Psoas muscle (tissue), 8 donors: ENCODE data around the gene ARHGAP24. TPM values are rescaled to one million over a fixed set of nuclear protein-coding genes. Genes with fewer than 3 reads are reported as not detected.

Experiments
- ATAC-seq, 4 donors: fragments of 200-7000 bp; cut with Tn5 transposase; one replicate each; pipeline ENCODE4 v1.9.1; 2020; ENCODE audit warnings: moderate library complexity in 3 of 4, mild to moderate bottlenecking in 2 of 4
- DNase-seq, 2 donors: peaks; one replicate each; pipeline ENCODE4 v3.0.0-alpha.2; 2020
- H3K27ac ChIP-seq: fragments of 200-600 bp; one replicate; pipeline ENCODE4 v1.8.0; 2022
- H3K27me3 ChIP-seq, 3 donors: fragments of 200-600 bp in 1 of 3; one replicate each; pipeline versions ENCODE4 v1.6.1 to v1.8.0; 2013 to 2022; ENCODE audit warnings: low read length in 2 of 3, mild to moderate bottlenecking in 2 of 3, moderate library complexity in 1 of 3; ENCODE audit not compliant: insufficient read depth in 3 of 3
- H3K36me3 ChIP-seq, 2 donors: fragments of 200-600 bp in 1 of 2; one replicate each; pipeline versions ENCODE4 v1.6.1 to v1.8.0; 2013 to 2022; ENCODE audit warnings: low read depth in 1 of 2, mild to moderate bottlenecking in 1 of 2, moderate library complexity in 1 of 2; ENCODE audit not compliant: insufficient read depth in 1 of 2
- H3K4me1 ChIP-seq: fragments of 200-600 bp; one replicate; pipeline ENCODE4 v1.8.0; 2022
- H3K4me3 ChIP-seq: fragments of 200-600 bp; one replicate; pipeline ENCODE4 v1.8.0; 2022; ENCODE audit warnings: mild to moderate bottlenecking
- H3K9me3 ChIP-seq: fragments of 200-600 bp; one replicate; pipeline ENCODE4 v1.8.0; 2022
- WGBS, 3 donors: extraction: QIAGEN DNeasy Blood & Tissue Kit; methylation state at CpG; one replicate each; pipeline versions ENCODE4 v1.1.6 to v1.1.7; 2013; 5-methylcytosine and 5-hydroxymethylcytosine counted together
- intact Hi-C, 2 donors: fragments of 100-400 bp; cut with DNase I; formaldehyde crosslinking; loops; one replicate each; pipeline versions ENCODE4 v1.11.0 to v1.14.2; 2022
- polyA plus RNA-seq, 3 donors: library from polyadenylated mRNA; stranded (reverse); fragments of 200-250 nt; gene quantifications; one replicate each; pipeline ENCODE4 v1.2.3, GENCODE V29; 2013
- total RNA-seq, 4 donors: library from RNA; stranded (reverse); fragmentation: NEBNext Ultra II Directional in 2 of 4; extraction: Animal tissue kit (Norgen Biotek cat#: 25700) in 2 of 4; gene quantifications; one replicate each; pipeline versions ENCODE4 v1.2.1 to v1.2.4, GENCODE V29; 2021 to 2023
- TF ChIP-seq, protein P1 (sequence below): fragments of 200-600 bp; IDR thresholded peaks from one replicate; pipeline ENCODE4 v1.8.0; 2022; ENCODE audit warnings: antibody characterized with exemption
- donor health status: healthy with polysubstance abuse.
- donor health status: DM: no; HTN: no; CAD: no; lungs with moderate emphysema.
- donor health status: Bipolar disorder and iron deficiency.
- donor health status: healthy.
- donor health status: DM: yes; HTN: yes; CAD: no.
- donor health status: DM: no; HTN: no; CAD: no.
- donor health status: DM: no; HTN: no; CAD: no.
- donor health status: DM: yes; HTN: yes; CAD: no.

Gene ARHGAP24
- total and polyA plus RNA-seq, 7 donors: 2.3 to 25.7 (median 4.6) TPM

DNA sequence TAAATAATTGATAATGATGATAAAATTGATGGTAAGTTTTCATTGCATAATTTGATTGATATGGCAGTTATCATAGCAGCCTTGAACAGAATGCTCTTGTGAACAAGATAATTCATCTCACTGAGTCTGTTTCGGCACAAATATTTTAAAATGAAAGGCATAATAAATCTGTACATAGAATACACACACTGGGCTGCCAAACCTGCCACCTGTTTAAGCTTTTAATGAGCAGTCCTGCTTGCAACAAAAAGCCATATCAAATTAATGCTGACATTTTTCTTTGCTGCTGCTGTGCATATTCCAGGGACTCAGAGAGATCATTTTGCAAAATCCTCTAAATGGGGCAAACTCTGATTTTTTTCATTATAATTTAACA is 201.1 kb downstream of the ARHGAP24 start:
- ATAC-seq (no peak), DNase-seq (no peak)
- WGBS, 3 donors: 28 to 46% (median 33%) methylated on average over 1 of the region's 1 CpG
- Histone ChIP-seq H3K27ac (no peak overlapping the region), H3K36me3 (no peaks in the 10 kb centered on the region), H3K4me1 (no peaks in the 10 kb centered on the region), H3K9me3 (no peaks in the 10 kb centered on the region), H3K27me3 (no peaks in the 10 kb centered on the region), H3K4me3 (no peak overlapping the region)
- intact Hi-C loops: no loop called here
- TF ChIP-seq, protein P1, sequence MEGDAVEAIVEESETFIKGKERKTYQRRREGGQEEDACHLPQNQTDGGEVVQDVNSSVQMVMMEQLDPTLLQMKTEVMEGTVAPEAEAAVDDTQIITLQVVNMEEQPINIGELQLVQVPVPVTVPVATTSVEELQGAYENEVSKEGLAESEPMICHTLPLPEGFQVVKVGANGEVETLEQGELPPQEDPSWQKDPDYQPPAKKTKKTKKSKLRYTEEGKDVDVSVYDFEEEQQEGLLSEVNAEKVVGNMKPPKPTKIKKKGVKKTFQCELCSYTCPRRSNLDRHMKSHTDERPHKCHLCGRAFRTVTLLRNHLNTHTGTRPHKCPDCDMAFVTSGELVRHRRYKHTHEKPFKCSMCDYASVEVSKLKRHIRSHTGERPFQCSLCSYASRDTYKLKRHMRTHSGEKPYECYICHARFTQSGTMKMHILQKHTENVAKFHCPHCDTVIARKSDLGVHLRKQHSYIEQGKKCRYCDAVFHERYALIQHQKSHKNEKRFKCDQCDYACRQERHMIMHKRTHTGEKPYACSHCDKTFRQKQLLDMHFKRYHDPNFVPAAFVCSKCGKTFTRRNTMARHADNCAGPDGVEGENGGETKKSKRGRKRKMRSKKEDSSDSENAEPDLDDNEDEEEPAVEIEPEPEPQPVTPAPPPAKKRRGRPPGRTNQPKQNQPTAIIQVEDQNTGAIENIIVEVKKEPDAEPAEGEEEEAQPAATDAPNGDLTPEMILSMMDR: no peak

DNA sequence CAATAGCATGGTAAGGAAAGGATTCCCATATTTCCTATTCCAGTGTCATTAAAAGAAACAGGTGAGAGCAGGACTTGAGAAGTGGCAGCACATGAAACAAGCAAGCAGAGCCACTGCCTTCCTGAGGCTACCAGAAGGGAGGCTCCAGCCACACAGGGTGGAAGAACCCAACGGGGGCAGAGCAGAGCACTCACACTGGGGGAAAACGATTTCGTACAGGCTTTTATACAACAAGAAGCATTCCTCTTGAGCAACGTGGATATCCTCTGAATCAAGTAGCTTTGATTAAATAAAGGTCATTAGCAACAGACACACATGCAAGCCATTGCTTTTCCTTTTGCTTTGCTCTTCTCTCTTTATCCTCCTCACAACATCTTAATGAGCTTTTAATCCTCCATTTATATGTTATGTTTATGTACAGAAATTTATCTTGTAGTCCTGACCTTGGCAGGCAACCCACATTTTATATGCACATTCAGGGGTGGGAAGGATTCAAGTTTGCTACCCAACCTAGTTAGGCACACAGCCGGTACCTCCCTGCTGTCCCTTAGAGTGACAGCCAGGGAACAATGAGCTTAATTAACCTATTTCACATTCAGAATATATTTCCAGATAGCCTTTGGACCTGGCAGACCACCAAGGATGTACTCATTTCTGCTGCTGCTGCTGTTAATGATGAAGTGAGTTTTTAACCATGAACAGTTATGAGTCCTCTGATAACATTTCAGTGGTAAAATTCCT is 202.1 kb downstream of the ARHGAP24 start:
- Histone ChIP-seq H3K36me3 (no peaks in the 10 kb centered on the region), H3K4me3 (no peak overlapping the region), H3K27ac (no peak overlapping the region), H3K27me3 (no peaks in the 10 kb centered on the region), H3K9me3 (no peaks in the 10 kb centered on the region), H3K4me1 (no peaks in the 10 kb centered on the region)
- 25 to 34% (median 32%) methylated on average over 5 of the region's 5 CpGs for WGBS, 3 donors
- no peak for DNase-seq
- intact Hi-C loops: no loop called here
- no peak for ATAC-seq
- TF ChIP-seq, protein P1: no peak

DNA sequence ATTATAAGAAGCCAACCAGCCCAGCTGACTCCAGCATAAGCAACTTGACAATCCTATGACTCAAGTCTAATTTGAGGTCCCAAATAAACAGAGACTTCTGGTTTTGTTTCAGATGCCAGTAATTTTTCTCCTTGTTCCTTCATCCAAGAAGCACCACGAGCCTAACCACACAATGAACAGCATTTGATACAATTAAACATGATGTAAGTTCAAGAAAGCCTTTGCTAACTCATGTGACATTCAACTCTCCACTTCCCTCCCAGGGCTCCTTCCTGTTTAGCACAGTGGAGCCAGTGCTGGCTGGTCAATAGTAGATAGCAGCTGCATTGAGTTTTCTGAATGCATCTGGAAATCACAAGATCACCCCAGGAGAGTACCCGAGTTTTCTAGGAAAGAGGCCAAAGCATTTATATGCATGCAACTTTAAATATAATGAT is 206.3 kb downstream of the ARHGAP24 start:
- Histone ChIP-seq H3K27ac (no peak overlapping the region), H3K27me3 (no peaks in the 10 kb centered on the region), H3K4me3 (no peak overlapping the region), H3K36me3 (no peaks in the 10 kb centered on the region), H3K9me3 (no peaks in the 10 kb centered on the region), H3K4me1 (no peaks in the 10 kb centered on the region)
- peak; percentile 47 to 70 (median 56) for ATAC-seq
- intact Hi-C loops: no loop called here
- TF ChIP-seq, protein P1: no peak
- WGBS, 3 donors: 1 to 2% (median 2%) methylated on average over 2 of the region's 2 CpGs
- DNase-seq: no peak

DNA sequence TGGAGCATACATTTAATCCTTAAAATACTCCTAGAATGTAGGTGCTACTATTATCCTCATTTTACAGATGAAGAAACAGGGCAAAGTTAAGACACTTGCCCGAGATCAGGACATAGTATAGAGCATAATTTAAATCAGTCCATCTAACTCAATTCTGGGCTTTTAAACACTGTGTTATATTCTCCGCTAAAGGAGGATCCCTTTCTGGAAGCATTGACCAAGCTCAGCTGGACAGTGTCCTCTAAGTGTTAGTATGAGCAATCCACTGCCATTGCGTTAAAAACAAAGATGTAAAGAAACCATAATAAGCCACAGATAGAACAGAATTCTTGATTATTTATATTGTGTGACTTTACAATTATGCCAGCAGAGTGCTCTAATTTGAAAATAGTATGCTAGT is 207.0 kb downstream of the ARHGAP24 start:
- Histone ChIP-seq H3K36me3 (no peaks in the 10 kb centered on the region), H3K4me1 (no peaks in the 10 kb centered on the region), H3K27me3 (no peaks in the 10 kb centered on the region), H3K27ac (peak overlapping the region; percentile 23), H3K4me3 (no peak overlapping the region), H3K9me3 (no peaks in the 10 kb centered on the region)
- WGBS, 3 donors: 89 to 94% (median 90%) methylated on average over 3 of the region's 3 CpGs
- intact Hi-C loops: no loop called here
- no peak for ATAC-seq
- TF ChIP-seq, protein P1: no peak
- DNase-seq: no peak

DNA sequence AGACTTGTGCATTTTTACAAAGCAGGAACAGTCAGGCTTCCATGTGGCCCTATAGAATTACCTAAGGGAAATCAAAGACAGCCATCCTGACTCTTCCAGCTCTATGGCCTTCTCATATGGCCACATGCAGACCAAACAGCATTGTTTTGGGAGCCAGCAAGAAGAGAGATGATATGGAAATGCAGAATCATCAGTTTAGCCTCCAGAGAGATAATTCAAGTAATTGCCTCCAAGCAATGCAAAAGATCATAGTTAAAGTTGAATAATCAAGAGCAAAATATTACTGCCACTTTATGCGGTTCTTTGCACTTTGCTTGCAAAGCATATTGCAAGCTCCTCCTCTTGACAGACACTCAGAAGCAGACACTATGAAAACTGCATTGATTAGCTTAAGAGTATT is 207.4 kb downstream of the ARHGAP24 start:
- TF ChIP-seq, protein P1: no peak
- Histone ChIP-seq H3K9me3 (no peaks in the 10 kb centered on the region), H3K4me1 (no peaks in the 10 kb centered on the region), H3K27me3 (no peaks in the 10 kb centered on the region), H3K27ac (no peak overlapping the region), H3K36me3 (no peaks in the 10 kb centered on the region), H3K4me3 (no peak overlapping the region)
- DNase-seq: no peak
- ATAC-seq: no peak
- intact Hi-C loops: no loop called here
- WGBS, 3 donors: 88 to 95% (median 89%) methylated on average over 1 of the region's 1 CpG
